GM23248 (cell line): ENCODE data around the gene ATP10D. TPM values are rescaled to one million over a fixed set of nuclear protein-coding genes. Genes with fewer than 3 reads are reported as not detected.
A peak's percentile ranks its signal among the peaks of the same experiment; 100 is the strongest.

Experiments used
- DNase-seq: peaks from one replicate; pipeline ENCODE4 v3.0.0-alpha.2; 2015
- H2AFZ ChIP-seq: fragments of 200-600 bp; sonication (generic); 2 replicates; pipeline ENCODE4 v1.6.1; 2016; ENCODE audit warnings: antibody characterized with exemption
- H3F3A ChIP-seq: fragments of 200-600 bp; sonication (generic); 2 replicates; pipeline ENCODE4 v1.6.1; 2016; ENCODE audit warnings: mild to moderate bottlenecking, antibody characterized with exemption, mixed run types; ENCODE audit not compliant: insufficient read depth
- H3K27ac ChIP-seq: fragments of 200-600 bp; sonication (generic); 2 replicates; pipeline ENCODE4 v1.5.1; 2016; ENCODE audit warnings: mild to moderate bottlenecking
- H3K27me3 ChIP-seq: fragments of 200-600 bp; sonication (generic); replicated peaks from 2 replicates; pipeline ENCODE4 v1.6.1; 2016; ENCODE audit warnings: mild to moderate bottlenecking; ENCODE audit not compliant: insufficient read depth
- H3K36me3 ChIP-seq: fragments of 200-600 bp; sonication (generic); 2 replicates; pipeline ENCODE4 v1.6.1; 2016; ENCODE audit warnings: low read depth, mild to moderate bottlenecking
- H3K4me1 ChIP-seq: fragments of 200-600 bp; sonication (generic); 2 replicates; pipeline ENCODE4 v1.6.1; 2016; ENCODE audit warnings: mild to moderate bottlenecking; ENCODE audit not compliant: insufficient read depth
- H3K4me2 ChIP-seq: fragments of 200-600 bp; sonication (generic); one replicate; pipeline ENCODE4 v1.6.1; 2016; ENCODE audit warnings: mild to moderate bottlenecking; ENCODE audit not compliant: unreplicated experiment
- H3K4me3 ChIP-seq: fragments of 200-600 bp; sonication (generic); 2 replicates; pipeline ENCODE4 v1.5.1; 2016; ENCODE audit warnings: mild to moderate bottlenecking
- H3K79me2 ChIP-seq: fragments of 200-600 bp; sonication (generic); 2 replicates; pipeline ENCODE4 v1.6.1; 2016; ENCODE audit warnings: mild to moderate bottlenecking; ENCODE audit not compliant: insufficient read depth
- H3K9ac ChIP-seq: fragments of 200-600 bp; sonication (generic); 2 replicates; pipeline ENCODE4 v1.6.1; 2016; ENCODE audit warnings: mild to moderate bottlenecking
- H3K9me2 ChIP-seq: fragments of 200-600 bp; sonication (generic); 2 replicates; pipeline ENCODE4 v1.6.1; 2016; ENCODE audit warnings: mixed run types, mild to moderate bottlenecking, moderate library complexity; ENCODE audit not compliant: insufficient read depth
- H3K9me3 ChIP-seq: fragments of 200-600 bp; sonication (generic); one replicate; pipeline ENCODE4 v1.6.1; 2017; ENCODE audit warnings: low read depth
- H4K20me1 ChIP-seq: fragments of 200-600 bp; sonication (generic); 2 replicates; pipeline ENCODE4 v1.6.0; 2016; ENCODE audit not compliant: insufficient read depth
- EZH2 ChIP-seq: fragments of 200-600 bp; sonication (generic); IDR thresholded peaks from 2 replicates; pipeline ENCODE4 v1.6.1; 2018; ENCODE audit warnings: antibody characterized with exemption, mild to moderate bottlenecking; ENCODE audit not compliant: insufficient read depth, poor library complexity, severe bottlenecking
- EZH2phosphoT487 ChIP-seq: fragments of 200-600 bp; sonication (generic); IDR thresholded peaks from 2 replicates; pipeline ENCODE4 v1.6.1; 2018; ENCODE audit warnings: antibody characterized with exemption, moderate library complexity, mild to moderate bottlenecking, low read depth; ENCODE audit not compliant: insufficient read depth
- WGBS, 2 experiments: methylation state at CpG; one replicate each; pipeline ENCODE4 v1.1.6; 2015 to 2017; ENCODE audit warnings: low lambda C conversion rate in 2 of 2, low coverage in 1 of 2; ENCODE audit errors: missing lambda C conversion rate in 2 of 2; 5-methylcytosine and 5-hydroxymethylcytosine counted together
- in situ Hi-C: fragments of 300-500 bp; cut with MboI; formaldehyde crosslinking; loops from 2 replicates; pipeline ENCODE4 v1.15.0; 2020
- polyA plus RNA-seq: library from polyadenylated mRNA; unstranded; fragments of >200 nt; fragmentation: Nextera tagmentation; extraction: Ambion mirVana; gene quantifications from 2 replicates; pipeline ENCODE4 v1.2.1, GENCODE V29; 2016
- total RNA-seq: library from RNA; depleted of rRNA; stranded (reverse); fragments of >200 nt; shearing (Covaris generic); gene quantifications from 2 replicates; pipeline ENCODE4 v1.2.3, GENCODE V29; 2014

ATP10D gene
- total and polyA plus RNA-seq, 2 experiments from 2014 or later = 34.9 to 45.4 TPM

DNA sequence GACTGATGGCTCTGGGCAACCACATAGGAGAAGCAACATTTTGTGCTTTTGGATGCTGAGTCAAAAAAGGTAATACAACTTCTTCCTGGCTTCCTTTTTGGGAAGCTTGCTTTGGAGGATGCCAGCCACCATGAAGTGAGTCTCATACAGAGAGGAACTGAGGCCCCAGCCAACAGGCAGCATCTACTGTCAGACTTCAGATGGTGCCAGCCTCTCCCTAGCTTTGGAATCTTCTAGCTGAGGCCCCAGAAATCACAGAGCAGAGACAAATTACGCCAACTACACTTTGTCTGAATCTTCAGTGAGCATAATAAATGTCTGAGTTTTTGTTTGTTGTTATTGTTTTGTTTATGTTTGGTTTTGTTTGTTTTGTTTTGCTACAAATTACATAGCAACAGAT lies 136.1 kb downstream of the ATP10D start:
- H3K9me2 ChIP-seq = no peaks in the 10 kb centered on the region; the same call in 1 of the 2 replicates
- no peaks in the 10 kb centered on the region for H4K20me1 ChIP-seq
- H3K4me3 ChIP-seq = no peak overlapping the region
- no peak overlapping the region for H3K27ac ChIP-seq
- peaks cover 16% of the 10 kb centered on the region for H3K4me1 ChIP-seq
- H2AFZ ChIP-seq = no peak overlapping the region
- 71 to 76% methylated on average over 1 of the region's 1 CpG for WGBS, 2 experiments
- H3K27me3 ChIP-seq = no peaks in the 10 kb centered on the region
- TF ChIP-seq EZH2 (no peak), EZH2phosphoT487 (no peak)
- no peaks in the 10 kb centered on the region for H3K9me3 ChIP-seq
- no peak overlapping the region for H3K9ac ChIP-seq
- no peaks in the 10 kb centered on the region for H3K79me2 ChIP-seq
- no peak overlapping the region for H3K4me2 ChIP-seq
- H3K36me3 ChIP-seq = no peaks in the 10 kb centered on the region
- no peak for DNase-seq
- H3F3A ChIP-seq = peaks cover 14% of the 10 kb centered on the region; the same call in 1 of the 2 replicates
- in situ Hi-C loops = no loop called here

DNA sequence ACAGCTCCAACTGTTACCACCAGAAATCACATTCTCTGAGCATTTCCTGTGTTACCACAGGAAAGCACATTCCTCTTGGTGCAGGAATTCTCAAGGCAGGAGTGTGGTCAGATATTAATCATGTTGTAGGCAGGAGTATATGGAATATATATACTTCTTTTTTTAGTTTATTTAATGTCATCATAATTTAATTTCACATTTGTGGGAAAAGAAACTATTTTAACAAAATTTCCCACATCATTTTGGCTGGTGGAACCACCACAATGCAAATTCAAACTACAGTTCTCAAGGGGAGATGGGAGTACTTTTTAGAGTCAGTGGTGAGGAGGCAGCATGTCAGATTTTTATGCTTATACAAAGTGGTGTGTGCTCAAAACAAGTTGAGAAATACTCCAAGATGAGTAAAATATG lies 139.0 kb downstream of the ATP10D start:
- H3K79me2 ChIP-seq = no peaks in the 10 kb centered on the region
- no peaks in the 10 kb centered on the region for H3K9me3 ChIP-seq
- DNase-seq = peak; percentile 59
- in situ Hi-C loops = no loop called here
- no peak overlapping the region for H3K4me3 ChIP-seq
- peak overlapping the region; percentile 34 for H2AFZ ChIP-seq
- H3K27ac ChIP-seq = peak overlapping the region; percentile 53
- no peaks in the 10 kb centered on the region for H3K27me3 ChIP-seq
- TF ChIP-seq EZH2phosphoT487 = no peak
- TF ChIP-seq EZH2 = no peak
- H4K20me1 ChIP-seq = no peaks in the 10 kb centered on the region
- H3F3A ChIP-seq = peaks cover 14% of the 10 kb centered on the region; the same call in 1 of the 2 replicates
- H3K9ac ChIP-seq = no peak overlapping the region; the same call in 1 of the 2 replicates
- peaks cover 16% of the 10 kb centered on the region for H3K4me1 ChIP-seq
- H3K4me2 ChIP-seq = peak overlapping the region; percentile 56
- no peaks in the 10 kb centered on the region for H3K36me3 ChIP-seq
- H3K9me2 ChIP-seq = no peaks in the 10 kb centered on the region

DNA sequence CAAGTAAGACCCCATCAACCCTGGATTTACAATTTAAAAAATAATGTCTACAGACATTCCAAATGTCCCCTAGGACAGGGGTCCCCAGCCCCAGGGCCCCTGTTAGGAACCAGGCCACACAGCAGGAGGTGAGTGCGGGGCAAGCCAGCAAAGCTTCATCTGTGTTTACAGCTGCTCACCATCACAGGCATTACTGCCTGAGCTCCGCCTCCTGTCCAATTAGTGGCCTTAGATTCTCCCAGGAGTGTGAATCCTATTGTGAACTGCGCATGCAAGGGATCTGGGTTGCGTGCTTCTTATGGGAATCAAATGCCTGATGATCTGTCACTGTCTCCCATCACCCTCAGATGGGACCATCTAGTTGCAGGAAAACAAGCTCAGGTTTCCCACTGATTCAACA lies 146.1 kb downstream of the ATP10D start:
- H4K20me1 ChIP-seq = no peaks in the 10 kb centered on the region
- no peak overlapping the region for H2AFZ ChIP-seq
- H3K9me3 ChIP-seq = no peaks in the 10 kb centered on the region

GRCh38 chr4:47639531-47639930 lies 154.5 kb downstream of the ATP10D start:
- no peak overlapping the region for H3K4me3 ChIP-seq

More for the DNA sequence above, 146.1 kb downstream of the ATP10D start:
- Histone ChIP-seq H3K9ac (no peak overlapping the region), H3K4me3 (no peak overlapping the region), H3K4me1 (no peaks in the 10 kb centered on the region), H3K4me2 (no peak overlapping the region), H3K9me2 (no peaks in the 10 kb centered on the region), H3K27ac (no peak overlapping the region), H3K36me3 (no peaks in the 10 kb centered on the region), H3K79me2 (no peaks in the 10 kb centered on the region), H3F3A (no peaks in the 10 kb centered on the region), H3K27me3 (no peaks in the 10 kb centered on the region)
- TF ChIP-seq EZH2phosphoT487 (no peak), EZH2 (no peak)
- in situ Hi-C loops = no loop called here
- WGBS, 2 experiments = 92 to 96% methylated on average over 4 of the region's 4 CpGs
- DNase-seq = no peak

GRCh38 chr4:47640911-47641310 lies 155.8 kb downstream of the ATP10D start:
- in situ Hi-C loops = no loop called here
- H2AFZ ChIP-seq = no peak overlapping the region
- no peaks in the 10 kb centered on the region for H3K36me3 ChIP-seq
- peak; percentile 28 for DNase-seq
- H3K4me3 ChIP-seq = no peak overlapping the region
- H3F3A ChIP-seq = no peaks in the 10 kb centered on the region
- H3K79me2 ChIP-seq = no peaks in the 10 kb centered on the region
- no peaks in the 10 kb centered on the region for H3K27me3 ChIP-seq
- no peak overlapping the region for H3K4me2 ChIP-seq
- peaks cover 9% of the 10 kb centered on the region for H3K4me1 ChIP-seq
- H3K9me3 ChIP-seq = no peaks in the 10 kb centered on the region
- H3K9me2 ChIP-seq = no peaks in the 10 kb centered on the region
- TF ChIP-seq EZH2phosphoT487 (no peak), EZH2 (no peak)
- no peaks in the 10 kb centered on the region for H4K20me1 ChIP-seq
- no peak overlapping the region for H3K27ac ChIP-seq
- no peak overlapping the region for H3K9ac ChIP-seq

More at GRCh38 chr4:47639531-47639930, 154.5 kb downstream of the ATP10D start:
- H3K27me3 ChIP-seq = no peaks in the 10 kb centered on the region
- no peaks in the 10 kb centered on the region for H3K36me3 ChIP-seq
- no peaks in the 10 kb centered on the region for H3K79me2 ChIP-seq
- H3F3A ChIP-seq = no peaks in the 10 kb centered on the region
- H3K9ac ChIP-seq = no peak overlapping the region
- H4K20me1 ChIP-seq = no peaks in the 10 kb centered on the region
- H2AFZ ChIP-seq = no peak overlapping the region
- in situ Hi-C loops = no loop called here
- WGBS, 2 experiments = 38 to 47% methylated on average over 3 of the region's 3 CpGs
- no peak overlapping the region for H3K27ac ChIP-seq
- H3K9me2 ChIP-seq = no peaks in the 10 kb centered on the region
- TF ChIP-seq EZH2phosphoT487 (no peak), EZH2 (no peak)
- H3K9me3 ChIP-seq = no peaks in the 10 kb centered on the region
- DNase-seq = peak; percentile 43
- no peak overlapping the region for H3K4me2 ChIP-seq
- H3K4me1 ChIP-seq = peaks cover 9% of the 10 kb centered on the region
